T-helper 22 cell (primary cell): ENCODE results near the gene PCDHGB6.
"Not testable (repeated sequence)": the region's sequence is repeated elsewhere in the genome, so short reads cannot be mapped to it uniquely, and the experiment has no call there.

Source experiments
- DNase-seq: peaks from one replicate; pipeline ENCODE4 v3.0.0-alpha.2; 2020; ENCODE audit warnings: low read depth

PCDHGB6 gene

DNA sequence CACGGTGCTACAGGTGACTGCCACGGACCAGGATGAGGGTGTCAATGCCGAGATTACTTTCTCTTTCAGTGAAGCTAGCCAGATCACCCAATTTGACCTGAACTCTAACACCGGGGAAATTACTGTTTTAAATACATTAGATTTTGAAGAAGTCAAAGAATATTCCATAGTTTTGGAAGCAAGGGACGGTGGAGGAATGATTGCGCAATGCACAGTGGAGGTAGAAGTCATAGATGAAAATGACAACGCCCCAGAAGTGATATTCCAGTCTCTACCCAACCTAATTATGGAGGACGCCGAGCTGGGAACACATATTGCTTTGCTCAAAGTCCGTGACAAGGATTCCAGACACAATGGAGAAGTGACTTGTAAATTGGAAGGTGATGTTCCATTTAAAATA lies 19.2 kb upstream of the PCDHGB6 start:
- no peak for DNase-seq

GRCh38 chr5:141389153-141390042 lies 18.4 kb upstream of the PCDHGB6 start:
- no peak for DNase-seq

DNA sequence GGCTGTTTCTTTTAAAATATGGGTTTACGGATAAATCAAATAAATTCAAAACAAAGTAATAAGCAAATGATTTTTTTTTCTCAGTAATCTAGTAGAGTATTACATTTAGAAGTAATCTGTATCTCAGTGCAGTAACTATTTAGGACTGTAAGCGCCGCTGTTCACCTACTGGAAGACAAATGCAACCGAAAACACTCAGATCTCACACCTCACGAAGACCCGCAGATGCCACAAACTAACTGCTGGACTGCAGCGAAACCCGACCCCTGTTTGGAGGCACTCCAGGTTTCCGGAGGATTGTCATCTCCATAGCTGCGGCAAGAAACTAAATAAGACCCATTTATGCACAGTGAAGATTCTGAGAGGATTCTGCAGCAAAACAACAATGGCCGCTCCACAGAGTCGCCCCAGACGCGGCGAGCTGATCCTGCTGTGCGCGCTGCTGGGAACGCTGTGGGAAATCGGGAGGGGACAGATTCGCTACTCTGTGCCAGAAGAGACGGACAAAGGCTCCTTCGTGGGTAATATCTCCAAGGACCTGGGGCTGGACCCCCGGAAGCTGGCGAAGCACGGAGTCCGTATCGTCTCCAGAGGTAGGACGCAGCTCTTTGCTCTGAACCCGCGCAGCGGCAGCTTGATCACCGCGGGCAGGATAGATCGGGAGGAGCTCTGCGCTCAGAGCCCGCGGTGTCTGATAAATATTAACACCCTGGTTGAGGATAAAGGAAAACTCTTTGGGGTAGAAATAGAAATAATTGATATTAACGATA lies 15.2 kb upstream of the PCDHGB6 start, which contains the start of gene PCDHGA8:
TSS of gene PCDHGA8 (plus strand) at position 205 of the 770 bp plus-strand sequence. CDS start at position 386, 181 bp downstream.
- DNase-seq, result no peak

DNA sequence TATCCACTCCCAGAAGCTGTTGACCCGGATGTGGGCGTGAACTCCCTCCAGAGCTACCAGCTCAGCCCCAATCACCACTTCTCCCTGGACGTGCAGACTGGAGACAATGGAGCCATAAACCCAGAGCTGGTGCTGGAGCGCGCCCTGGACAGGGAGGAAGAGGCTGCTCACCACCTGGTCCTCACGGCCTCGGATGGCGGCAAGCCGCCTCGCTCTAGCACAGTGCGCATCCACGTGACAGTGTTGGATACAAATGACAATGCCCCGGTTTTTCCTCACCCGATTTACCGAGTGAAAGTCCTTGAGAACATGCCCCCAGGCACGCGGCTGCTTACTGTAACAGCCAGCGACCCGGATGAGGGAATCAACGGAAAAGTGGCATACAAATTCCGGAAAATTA lies 14.6 kb upstream of the PCDHGB6 start:
- no peak for DNase-seq

DNA sequence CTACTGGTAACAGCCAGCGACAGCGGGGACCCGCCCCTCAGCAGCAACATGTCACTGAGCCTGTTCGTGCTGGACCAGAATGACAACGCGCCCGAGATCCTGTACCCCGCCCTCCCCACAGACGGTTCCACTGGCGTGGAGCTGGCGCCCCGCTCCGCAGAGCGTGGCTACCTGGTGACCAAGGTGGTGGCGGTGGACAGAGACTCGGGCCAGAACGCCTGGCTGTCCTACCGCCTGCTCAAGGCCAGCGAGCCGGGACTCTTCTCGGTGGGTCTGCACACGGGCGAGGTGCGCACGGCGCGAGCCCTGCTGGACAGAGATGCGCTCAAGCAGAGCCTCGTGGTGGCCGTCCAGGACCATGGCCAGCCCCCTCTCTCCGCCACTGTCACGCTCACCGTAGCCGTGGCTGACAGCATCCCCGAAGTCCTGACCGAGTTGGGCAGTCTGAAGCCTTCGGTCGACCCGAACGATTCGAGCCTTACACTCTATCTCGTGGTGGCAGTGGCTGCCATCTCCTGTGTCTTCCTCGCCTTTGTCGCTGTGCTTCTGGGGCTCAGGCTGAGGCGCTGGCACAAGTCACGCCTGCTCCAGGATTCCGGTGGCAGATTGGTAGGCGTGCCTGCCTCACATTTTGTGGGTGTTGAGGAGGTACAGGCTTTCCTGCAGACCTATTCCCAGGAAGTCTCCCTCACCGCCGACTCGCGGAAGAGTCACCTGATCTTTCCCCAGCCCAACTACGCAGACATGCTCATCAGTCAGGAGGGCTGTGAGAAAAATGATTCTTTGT lies 13.2 kb upstream of the PCDHGB6 start:
- not testable (repeated sequence) for DNase-seq

- DNase-seq, result not testable (repeated sequence)
These were observed 9.9 kb upstream of the PCDHGB6 start, which contains the start of gene PCDHGB5 for GRCh38 chr5:141397756-141398551. Gene PCDHGB5, plus strand, starts transcription at chr5:141397947. Its CDS starts 181 bp downstream, at chr5:141398128.

GRCh38 chr5:141398608-141399007 lies 9.2 kb upstream of the PCDHGB6 start:
- no peak for DNase-seq

DNA sequence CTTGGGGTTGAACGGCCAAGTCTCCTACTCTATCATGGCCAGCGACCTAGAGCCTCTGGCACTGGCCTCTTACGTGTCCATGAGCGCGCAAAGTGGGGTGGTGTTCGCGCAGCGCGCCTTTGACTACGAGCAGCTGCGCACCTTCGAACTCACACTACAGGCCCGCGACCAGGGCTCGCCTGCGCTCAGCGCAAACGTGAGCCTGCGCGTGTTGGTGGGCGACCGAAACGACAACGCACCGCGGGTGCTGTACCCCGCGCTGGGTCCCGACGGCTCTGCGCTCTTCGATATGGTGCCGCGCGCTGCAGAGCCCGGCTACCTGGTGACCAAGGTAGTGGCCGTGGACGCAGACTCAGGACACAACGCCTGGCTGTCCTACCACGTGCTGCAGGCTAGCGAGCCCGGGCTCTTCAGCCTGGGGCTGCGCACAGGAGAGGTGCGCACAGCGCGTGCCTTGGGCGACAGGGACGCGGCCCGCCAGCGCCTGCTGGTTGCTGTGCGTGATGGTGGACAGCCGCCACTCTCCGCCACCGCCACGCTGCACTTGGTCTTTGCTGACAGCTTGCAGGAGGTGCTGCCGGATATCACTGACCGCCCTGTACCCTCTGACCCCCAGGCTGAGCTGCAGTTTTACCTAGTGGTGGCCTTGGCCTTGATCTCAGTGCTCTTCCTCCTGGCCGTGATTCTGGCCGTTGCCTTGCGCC lies 8.1 kb upstream of the PCDHGB6 start:
- DNase-seq, result no peak

DNA sequence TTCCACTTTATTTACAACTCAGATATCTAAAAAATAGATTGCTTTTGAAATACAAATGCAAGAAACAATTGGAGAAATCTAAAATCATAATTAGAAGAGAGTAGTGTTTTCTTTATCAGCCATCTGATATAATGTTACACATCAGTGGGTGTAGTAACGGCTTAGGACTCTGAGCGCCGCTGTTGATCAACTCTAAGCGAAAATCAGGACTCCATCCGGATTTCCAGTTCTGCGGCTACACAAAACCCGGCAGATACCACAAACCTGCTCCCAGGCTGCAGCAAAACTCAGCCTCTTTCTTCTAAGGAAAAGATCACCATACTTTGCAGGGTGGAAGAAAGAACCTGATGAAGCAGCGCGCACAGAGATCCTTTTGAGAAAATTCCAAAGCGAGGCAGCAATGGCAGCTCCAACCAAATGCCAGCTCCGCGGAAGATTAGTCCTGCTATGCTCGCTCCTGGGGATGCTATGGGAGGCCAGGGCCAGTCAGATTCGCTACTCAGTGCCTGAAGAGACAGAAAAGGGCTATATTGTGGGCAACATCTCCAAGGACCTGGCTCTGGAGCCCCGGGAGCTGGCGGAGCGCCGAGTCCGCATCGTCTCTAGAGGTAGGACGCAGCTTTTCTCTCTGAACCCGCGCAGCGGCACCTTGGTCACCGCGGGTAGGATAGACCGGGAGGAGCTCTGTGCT lies 5.1 kb upstream of the PCDHGB6 start, which contains the start of gene PCDHGA9:
TSS of gene PCDHGA9 (plus strand) at position 226 of the 691 bp plus-strand sequence. CDS start at position 401, 175 bp downstream.
- no peak for DNase-seq

GRCh38 chr5:141403387-141403786 lies 4.4 kb upstream of the PCDHGB6 start:
- no peak for DNase-seq

GRCh38 chr5:141409598-141410306 lies 1.9 kb downstream of the PCDHGB6 start:
- DNase-seq, result no peak

GRCh38 chr5:141411575-141411974 lies 3.8 kb downstream of the PCDHGB6 start:
- DNase-seq, result no peak

DNA sequence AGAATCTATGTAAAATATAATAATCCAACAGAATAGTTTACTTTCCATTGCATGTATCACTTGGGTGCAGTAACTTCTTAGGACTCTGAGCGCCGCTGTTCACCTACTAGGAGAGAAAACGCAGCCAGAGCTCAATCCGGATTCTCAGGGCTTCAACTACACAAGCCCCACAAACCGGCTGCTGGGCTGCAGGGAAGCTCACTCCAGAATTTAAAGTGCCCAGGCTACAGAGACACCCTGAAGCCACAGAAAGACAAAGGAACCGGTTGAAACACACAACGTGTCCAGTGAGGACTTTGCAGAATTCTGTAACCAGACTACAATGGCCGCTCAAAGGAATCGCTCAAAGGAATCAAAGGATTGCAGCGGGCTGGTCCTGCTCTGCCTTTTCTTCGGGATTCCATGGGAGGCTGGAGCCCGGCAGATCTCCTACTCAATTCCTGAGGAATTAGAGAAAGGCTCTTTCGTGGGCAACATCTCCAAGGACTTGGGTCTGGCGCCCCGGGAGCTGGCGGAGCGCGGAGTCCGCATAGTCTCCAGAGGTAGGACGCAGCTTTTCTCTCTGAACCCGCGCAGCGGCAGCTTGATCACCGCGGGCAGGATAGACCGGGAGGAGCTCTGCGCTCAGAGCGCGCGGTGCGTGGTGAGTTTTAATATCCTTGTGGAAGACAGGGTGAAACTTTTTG lies 5.2 kb downstream of the PCDHGB6 start, which contains the start of gene PCDHGA10:
TSS of gene PCDHGA10 (plus strand) at position 134 of the 686 bp plus-strand sequence. CDS start at position 323, 189 bp downstream.
- DNase-seq, result no peak

DNA sequence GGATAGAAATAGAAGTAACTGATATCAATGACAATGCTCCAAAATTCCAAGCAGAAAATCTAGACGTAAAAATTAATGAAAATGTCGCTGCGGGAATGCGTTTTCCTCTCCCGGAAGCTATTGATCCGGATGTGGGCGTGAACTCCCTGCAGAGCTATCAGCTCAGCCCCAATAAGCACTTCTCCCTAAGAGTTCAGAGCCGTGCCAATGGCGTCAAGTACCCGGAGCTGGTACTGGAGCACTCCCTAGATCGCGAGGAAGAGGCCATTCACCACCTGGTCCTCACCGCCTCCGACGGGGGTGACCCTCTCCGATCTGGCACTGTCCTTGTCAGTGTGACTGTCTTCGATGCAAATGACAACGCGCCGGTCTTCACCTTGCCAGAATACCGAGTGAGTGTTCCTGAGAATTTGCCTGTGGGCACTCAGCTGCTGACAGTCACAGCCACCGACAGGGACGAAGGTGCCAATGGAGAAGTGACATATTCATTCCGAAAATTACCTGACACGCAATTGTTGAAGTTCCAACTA lies 5.8 kb downstream of the PCDHGB6 start:
- no peak for DNase-seq

DNA sequence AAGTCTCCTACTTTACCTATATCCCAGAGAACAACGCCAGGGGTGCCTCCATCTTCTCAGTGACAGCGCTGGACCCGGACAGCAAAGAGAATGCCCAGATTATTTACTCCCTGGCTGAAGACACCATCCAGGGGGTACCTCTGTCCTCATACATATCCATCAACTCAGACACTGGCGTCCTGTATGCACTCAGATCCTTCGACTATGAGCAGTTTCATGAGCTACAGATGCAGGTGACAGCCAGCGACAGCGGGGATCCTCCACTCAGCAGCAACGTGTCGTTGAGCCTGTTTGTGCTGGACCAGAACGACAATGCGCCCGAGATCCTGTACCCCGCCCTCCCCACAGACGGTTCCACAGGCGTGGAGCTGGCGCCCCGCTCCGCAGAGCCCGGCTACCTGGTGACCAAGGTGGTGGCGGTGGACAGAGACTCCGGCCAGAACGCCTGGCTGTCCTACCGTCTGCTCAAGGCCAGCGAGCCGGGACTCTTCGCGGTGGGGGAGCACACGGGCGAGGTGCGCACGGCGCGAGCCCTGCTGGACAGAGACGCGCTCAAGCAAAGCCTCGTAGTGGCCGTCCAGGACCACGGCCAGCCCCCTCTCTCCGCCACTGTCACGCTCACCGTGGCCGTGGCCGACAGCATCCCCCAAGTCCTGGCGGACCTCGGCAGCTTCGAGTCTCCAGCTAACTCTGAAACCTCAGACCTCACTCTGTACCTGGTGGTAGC lies 6.9 kb downstream of the PCDHGB6 start:
- DNase-seq, result not testable (repeated sequence)

DNA sequence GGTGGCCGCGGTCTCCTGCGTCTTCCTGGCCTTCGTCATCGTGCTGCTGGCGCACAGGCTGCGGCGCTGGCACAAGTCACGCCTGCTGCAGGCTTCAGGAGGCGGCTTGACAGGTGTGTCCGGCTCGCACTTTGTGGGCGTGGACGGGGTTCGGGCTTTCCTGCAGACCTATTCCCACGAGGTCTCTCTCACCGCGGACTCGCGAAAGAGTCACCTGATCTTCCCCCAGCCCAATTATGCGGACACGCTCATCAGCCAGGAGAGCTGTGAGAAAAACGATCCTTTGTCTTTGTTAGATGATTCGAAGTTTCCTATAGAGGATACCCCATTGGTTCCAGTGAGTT lies 7.4 kb downstream of the PCDHGB6 start:
- DNase-seq, result not testable (repeated sequence)

GRCh38 chr5:141417494-141418172 lies 9.8 kb downstream of the PCDHGB6 start, which contains the start of gene PCDHGB7:
Gene PCDHGB7, plus strand, starts transcription at chr5:141417677. Its CDS starts 183 bp downstream, at chr5:141417860.
- not testable (repeated sequence) for DNase-seq
